Measurements from ENCODE around the gene ALDH4A1.

GRCh38 chr1:18884419-18884717 lies 18.0 kb downstream of the ALDH4A1 start:
- TF ChIP-seq, protein P1, sequence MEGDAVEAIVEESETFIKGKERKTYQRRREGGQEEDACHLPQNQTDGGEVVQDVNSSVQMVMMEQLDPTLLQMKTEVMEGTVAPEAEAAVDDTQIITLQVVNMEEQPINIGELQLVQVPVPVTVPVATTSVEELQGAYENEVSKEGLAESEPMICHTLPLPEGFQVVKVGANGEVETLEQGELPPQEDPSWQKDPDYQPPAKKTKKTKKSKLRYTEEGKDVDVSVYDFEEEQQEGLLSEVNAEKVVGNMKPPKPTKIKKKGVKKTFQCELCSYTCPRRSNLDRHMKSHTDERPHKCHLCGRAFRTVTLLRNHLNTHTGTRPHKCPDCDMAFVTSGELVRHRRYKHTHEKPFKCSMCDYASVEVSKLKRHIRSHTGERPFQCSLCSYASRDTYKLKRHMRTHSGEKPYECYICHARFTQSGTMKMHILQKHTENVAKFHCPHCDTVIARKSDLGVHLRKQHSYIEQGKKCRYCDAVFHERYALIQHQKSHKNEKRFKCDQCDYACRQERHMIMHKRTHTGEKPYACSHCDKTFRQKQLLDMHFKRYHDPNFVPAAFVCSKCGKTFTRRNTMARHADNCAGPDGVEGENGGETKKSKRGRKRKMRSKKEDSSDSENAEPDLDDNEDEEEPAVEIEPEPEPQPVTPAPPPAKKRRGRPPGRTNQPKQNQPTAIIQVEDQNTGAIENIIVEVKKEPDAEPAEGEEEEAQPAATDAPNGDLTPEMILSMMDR (IDR thresholded peaks at IDR 0.05; ENCODE audit: borderline replicate concordance, extremely low read depth, low read length, poor library complexity, severe bottlenecking), result no peak
- no peak for TF ChIP-seq EZH2 (IDR thresholded peaks at IDR 0.05; ENCODE audit: borderline replicate concordance, low read depth, low read length, severe bottlenecking)
